Jurkat, Clone E6-1 (cell line): ENCODE data around the gene ANKRD42.
A peak's percentile ranks its signal among the peaks of the same experiment; 100 is the strongest.
"Not testable (repeated sequence)": the region's sequence is repeated elsewhere in the genome, so short reads cannot be mapped to it uniquely, and the experiment has no call there.

Source experiments
- DNase-seq: peaks from one replicate; pipeline ENCODE4 v3.0.0-alpha.2; 2011; ENCODE audit warnings: low read depth, low spot score
- H3K4me3 ChIP-seq: 2 replicates; pipeline ENCODE4 v1.5.1; 2011; ENCODE audit warnings: mild to moderate bottlenecking, low read length, control low read depth, moderate library complexity

The ANKRD42 gene

DNA sequence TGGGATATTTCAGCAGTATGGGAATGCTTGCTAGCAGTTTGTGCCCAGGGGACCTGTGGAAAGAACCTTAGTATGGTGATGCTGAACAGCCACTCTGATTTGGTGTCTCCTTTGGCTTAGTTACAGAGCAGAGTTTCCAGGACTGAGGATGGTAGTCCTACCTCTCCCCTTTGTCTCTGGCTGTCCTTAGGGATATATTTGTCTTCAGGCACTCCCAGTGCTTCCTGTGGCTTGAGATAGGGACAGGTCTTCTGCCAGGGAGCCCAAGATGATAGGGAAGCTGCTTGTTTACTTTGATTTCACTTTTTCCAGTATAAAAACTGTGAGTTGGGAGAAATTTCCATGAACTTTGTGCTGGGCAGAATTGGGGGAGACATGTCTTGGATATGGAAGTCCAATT lies 28.2 kb downstream of the ANKRD42 start:
- no peak overlapping the region for H3K4me3 ChIP-seq
- no peak for DNase-seq

DNA sequence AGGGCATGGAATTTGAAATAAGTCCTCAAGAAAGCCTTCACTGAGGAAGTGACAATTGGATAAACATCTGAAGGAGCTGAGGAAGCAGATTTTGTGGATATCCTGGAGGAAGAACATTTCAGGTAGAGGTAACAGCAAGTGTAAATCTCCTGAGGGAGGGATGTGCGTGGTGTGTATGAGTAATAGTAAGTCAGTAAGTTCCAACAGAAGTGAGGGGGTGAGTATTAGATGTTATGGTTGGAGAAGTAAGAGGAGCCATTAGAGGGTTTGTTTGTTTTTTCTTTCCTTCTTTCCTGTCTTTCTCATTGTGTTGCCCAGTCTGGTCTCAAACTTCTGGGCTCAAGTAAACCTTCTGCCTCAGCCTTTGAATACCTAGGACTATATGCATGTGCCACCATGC lies 29.0 kb downstream of the ANKRD42 start:
- DNase-seq: no peak
- H3K4me3 ChIP-seq: no peak overlapping the region

DNA sequence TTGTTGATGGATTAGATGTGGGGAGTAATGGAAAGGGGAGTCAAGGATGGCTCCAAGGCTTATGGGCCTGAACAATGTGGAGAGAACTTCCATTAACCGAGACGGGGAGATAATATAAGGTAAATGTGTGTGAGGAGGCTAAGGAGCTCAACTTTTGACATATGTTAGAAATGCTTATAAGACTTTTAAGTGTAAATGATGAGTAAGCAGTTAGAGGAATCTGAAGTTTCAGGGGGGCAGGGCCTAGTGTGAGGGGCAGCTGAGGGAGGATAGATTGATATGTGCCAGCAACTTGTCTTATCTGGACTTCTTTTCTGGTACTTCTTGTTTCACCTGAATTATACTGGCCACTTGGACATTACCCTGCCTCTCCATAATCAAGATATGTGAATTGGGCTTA lies 29.9 kb downstream of the ANKRD42 start:
- DNase-seq: no peak
- no peak overlapping the region for H3K4me3 ChIP-seq

DNA sequence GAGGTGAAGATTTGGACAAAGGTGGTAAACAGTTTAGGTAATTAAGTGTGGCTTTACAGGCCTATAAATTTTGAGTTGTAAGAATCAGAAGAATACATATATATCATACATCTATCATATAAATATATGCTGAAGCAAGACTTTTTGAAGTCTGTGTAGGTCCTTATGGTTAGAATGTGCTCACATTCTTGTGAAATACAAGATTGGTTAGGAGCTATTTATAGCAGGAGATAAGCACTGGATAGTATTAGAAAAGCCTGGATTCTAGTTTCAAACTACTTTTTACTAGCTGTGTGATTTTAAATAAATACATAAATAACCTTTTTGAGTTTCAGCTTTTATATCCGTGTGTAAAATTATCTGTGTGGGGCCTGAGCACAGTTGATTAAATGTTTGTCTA lies 42.3 kb downstream of the ANKRD42 start:
- no peak for DNase-seq
- no peak overlapping the region for H3K4me3 ChIP-seq

DNA sequence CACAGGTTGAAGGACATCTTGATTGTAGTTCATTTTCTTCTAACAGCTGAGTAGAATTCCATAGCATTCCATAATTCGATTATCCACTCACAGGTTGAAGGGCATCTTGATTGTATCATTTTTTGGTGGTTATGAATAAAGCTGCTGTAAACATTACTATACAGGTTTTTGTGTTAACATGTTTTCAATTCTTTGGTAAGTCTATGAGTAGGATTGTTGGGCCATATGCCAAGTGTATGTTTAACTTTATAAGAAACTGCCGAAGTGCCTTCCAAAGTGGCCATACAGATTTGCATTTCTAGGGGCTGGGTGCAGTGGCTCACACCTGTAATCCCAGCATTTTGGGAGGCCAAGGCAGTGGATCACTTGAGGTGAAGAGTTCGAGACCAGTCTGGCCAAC lies 44.6 kb downstream of the ANKRD42 start:
- no peak overlapping the region for H3K4me3 ChIP-seq
- DNase-seq: no peak

DNA sequence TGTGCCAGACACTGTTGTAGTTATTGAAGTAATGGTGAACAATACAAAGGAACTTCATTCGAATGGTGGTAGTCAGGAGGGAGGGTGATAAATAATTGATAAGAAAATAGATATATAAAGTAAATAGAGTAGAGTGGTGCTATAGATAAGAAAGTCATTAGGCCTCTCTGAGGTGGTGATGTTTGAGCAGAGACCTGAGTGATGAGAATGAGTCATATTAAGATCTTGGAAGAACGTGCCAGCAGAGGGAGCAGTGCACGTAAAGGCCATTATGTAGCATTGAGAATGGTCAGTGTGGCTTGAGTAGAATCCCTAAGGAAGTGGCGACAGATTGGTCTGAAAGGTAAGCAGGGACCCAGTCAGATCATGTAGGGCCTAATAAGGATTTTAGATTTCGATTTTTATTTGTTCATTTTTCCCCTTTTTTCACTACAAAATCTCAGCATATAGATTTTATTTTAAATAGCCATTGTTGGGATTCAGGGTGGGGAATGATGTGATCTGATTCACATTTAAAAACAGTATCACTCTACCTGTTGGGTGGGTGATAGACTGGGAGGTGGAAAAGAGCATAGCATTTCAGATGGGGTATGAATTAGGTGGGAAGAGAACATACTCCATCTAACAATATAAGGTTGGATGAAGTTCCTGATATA lies 47.9 kb downstream of the ANKRD42 start:
- peak; percentile 7 for DNase-seq
- no peak overlapping the region for H3K4me3 ChIP-seq

DNA sequence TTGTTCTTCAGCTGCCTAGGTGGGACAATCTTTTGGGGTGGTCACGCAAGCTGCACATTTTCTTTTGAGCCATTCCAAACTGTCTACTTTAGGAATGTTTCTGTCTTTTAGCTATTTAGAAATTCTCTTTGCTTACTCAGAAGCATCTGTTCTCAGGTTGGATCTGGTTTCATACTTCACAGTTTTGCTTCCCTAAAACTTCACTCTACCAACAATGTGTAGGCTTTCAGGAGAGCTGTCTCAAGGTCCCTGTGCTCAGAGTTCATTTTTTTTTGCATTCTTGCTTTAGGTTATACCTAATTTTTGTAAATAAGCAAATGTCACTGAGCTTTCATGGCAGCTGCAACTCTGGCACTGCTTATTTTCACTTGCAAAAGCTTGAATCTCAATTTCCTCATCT lies 55.9 kb downstream of the ANKRD42 start:
- DNase-seq: no peak
- H3K4me3 ChIP-seq: no peak overlapping the region

DNA sequence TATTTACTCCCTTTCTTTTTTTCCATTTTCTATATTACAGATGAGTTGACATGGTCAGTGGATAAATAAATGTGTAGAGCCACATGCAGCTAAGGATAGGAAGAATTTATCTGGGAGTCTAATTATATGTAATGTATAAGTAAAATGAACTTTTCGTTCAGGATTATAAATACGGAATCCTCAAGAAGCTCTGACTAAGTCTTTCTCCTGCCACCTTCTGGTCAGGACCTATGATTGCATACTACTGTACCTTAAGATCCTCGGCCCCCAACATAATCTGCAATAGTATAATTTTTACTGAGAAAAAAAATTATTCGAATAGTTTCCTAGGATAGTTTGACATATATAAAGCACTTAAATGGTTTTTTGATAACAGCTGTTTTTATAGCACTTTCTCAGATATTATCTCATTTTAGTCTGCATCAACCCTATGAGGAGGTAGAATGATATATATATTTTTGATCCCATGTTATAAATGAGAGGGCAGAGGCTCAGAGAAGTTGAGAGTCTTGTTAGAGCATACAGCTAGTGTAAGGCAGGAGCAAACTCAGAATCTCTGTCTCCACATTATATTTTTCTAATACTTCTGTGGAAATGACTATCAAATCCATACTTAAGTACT lies 56.6 kb downstream of the ANKRD42 start:
- DNase-seq: peak; percentile 41
- no peak overlapping the region for H3K4me3 ChIP-seq

DNA sequence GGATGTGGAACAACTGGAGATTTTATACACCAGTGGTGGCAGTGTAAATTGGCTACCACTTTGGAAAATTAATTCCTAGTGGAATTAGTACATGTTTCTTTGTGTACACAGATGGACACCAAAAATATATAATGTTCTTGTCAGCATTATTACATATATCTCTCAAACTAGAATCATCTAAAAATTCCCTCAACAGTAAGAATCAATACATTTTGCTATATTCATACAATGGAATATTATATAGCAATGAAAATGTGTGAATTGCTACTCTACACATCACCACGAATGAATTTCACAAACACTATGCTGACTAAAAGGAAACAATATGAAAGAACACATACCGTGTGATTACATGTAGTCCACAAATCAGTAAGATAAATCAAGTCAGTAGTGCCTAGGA lies 58.8 kb downstream of the ANKRD42 start:
- no peak overlapping the region for H3K4me3 ChIP-seq
- no peak for DNase-seq

DNA sequence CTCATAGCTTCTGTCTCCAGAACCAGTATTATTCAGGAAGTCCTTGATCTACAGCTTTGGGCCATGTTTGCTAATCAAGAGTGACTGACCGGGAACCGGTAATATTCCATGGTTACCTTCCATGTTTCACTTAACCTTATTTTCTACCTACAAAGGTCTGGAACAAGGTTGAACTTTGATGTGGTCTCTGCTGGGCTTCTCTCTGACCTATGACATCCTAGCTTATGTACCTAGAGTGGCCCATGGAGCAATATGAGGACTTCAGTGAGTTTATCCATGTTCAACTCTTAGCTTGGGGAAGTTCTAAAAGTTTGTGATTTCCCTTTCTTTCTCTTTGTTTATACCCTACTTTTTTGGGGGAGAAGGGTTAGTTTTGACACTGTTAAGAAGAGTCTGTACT lies 59.4 kb downstream of the ANKRD42 start:
- H3K4me3 ChIP-seq: no peak overlapping the region
- no peak for DNase-seq

DNA sequence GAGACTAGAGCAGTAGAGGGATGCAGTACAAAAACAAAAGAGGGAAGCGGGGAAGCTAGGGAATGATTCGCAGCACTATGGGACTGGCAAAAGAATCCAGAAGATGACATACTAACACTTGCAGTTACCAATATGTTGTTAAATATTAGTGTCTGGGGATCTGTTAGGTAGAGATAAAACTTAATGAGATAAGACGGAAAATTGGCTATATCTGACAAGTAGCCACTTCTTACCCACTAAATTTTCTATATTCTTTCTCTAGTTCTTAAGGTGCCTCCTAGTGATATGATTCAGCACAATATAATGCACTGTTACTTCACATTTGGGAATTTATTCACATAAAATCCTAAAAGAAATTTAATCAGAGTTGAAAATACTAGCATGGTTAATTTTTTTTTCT lies 61.9 kb downstream of the ANKRD42 start:
- H3K4me3 ChIP-seq: no peak overlapping the region

DNA sequence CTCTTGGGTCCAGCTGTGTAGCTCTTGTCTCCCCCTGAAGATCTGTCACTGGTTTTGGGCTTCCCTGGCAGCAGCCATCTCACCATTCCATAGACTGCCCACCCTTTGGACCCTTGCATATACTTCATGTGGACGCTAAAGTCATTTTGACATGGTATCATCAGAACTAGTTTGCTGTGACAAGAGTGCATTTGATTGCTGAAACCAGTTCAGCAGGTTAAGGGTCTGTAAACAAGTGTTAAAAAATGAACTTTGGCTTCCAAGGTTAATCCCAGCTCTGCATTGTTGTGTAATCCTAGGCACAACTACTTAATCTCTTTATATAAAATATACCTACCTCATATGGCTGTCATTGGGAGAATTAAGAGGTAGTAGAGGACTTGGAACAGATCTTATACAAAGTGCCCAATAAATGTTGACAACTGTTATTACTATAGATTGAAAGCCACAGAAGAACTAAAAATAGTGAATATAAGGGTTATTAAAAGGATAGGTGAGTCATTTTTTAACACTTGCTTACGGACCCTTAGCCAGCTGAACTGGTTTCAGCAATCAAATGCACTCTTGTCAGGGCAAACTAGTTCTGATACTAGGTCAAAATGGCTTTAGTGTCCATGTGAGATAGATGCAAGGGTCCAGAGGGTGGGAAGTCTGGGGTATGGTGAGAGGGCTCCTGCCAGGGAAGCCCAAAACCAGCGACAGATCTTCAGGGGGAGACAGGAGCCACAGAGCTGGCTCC lies 63.3 kb downstream of the ANKRD42 start:
- DNase-seq: no peak
- H3K4me3 ChIP-seq: no peak overlapping the region

More for the DNA sequence above, 61.9 kb downstream of the ANKRD42 start:
- no peak for DNase-seq

DNA sequence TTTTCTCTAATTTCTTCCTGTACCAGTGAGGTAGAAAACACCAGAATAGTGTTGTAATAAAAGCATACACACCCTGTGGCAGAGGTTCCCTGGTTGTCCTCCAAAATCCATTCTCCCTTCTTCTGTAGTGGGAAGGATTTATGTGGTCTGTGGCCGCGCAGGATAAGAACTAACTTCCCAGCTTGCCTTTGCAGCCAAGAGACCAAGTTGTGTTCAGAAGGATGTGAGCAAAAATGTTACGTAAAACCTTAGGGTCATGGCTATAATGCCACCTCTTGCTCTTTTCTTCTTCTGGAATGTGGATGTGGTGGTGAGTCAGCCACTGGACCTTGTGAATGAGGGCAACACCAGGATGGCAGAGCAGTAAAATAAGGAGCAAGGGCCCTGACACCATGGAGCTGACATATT lies 64.3 kb downstream of the ANKRD42 start:
- no peak overlapping the region for H3K4me3 ChIP-seq
- DNase-seq: no peak

DNA sequence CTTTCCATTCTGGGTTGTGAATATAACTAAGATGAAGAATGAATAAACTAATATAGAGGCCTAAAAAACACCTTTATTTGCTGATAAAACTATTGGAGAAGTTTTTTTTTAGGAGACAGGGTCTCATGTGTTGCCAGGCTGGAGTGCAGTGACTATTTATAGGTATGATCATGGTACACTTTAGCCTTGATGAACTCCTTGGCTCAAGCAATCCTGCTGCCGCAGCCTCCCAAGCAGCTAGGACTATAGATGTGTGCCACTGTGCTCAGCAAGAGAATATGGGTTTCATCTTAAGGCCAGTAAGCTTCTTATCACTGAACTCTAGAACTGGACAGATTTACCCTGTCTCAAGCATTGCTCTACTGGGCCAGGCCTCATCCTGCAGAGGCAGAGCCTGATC lies 66.0 kb downstream of the ANKRD42 start:
- DNase-seq: no peak
- no peak overlapping the region for H3K4me3 ChIP-seq

DNA sequence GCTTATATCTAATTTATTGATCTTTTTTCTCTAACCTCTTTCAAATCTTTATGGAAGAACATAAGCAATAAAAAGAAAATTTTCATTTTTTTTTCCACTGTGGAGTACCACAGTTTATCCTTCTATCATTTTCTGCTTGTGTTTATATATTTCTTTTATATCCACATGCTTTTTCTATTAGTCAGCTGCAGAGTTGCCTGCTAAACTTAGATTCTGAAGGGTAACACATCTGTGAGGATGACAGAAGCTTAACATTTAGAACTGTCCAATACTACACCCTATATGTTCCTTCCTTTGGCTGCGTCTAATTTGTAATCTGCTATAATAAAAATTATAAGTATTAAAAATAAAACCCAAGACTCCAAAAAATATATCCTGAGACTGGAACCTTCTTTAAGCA lies 71.8 kb downstream of the ANKRD42 start:
- DNase-seq: no peak
- no peak overlapping the region for H3K4me3 ChIP-seq

DNA sequence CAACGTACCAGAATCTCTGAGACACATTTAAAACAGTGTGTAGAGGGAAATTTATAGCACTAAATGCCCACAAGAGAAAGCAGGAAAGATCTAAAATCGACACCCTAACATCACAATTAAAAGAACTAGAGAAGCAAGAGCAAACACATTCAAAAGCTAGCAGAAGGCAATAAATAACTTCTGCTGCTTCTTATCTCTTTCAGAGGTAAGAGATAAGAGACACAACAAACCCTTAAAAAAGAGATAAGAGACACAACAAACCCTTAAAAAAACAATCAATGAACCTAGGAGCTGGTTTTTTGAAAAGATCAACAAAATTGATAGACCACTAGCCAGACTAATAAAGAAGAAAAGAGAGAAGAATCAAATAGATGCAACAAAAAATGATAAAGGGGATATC lies 75.6 kb downstream of the ANKRD42 start:
- DNase-seq: not testable (repeated sequence)

DNA sequence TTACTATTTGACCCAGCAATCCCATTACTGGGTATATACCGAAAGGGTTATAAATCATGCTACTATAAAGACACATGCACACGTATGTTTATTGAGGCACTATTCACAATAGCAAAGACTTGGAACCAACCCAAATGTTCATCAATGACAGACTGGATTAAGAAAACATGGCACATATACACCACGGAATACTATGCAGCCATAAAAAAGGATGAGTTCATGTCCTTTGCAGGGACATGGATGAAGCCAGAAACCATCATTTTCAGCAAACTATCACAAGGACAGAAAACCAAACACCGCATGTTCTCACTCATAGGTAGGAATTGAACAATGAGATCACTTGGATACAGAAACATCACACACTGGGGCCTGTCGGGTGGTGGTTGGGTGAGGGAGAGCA lies 78.2 kb downstream of the ANKRD42 start:
- DNase-seq, H3K4me3 ChIP-seq: not testable (repeated sequence)

More for the DNA sequence above, 75.6 kb downstream of the ANKRD42 start:
- not testable (repeated sequence) for H3K4me3 ChIP-seq

DNA sequence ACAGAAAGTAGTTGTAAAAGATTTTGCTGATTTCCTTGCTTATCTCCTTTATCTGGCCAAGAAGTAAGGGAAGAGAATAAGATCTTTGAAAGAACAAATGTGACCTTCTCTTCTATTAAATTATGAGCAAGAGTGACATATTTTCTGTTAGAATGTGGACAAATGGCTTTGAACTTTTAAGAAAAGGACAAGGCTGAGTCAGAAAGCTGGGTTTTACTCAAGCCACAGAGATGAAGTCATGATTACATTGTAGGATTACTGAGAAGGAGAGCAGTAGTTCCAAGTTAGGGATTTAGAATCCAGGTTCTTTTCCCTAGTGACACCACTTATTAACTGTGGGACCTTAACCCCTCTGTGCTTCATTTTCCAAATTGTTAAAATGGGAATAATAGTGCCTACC lies 79.1 kb downstream of the ANKRD42 start:
- no peak for DNase-seq
- H3K4me3 ChIP-seq: no peak overlapping the region

DNA sequence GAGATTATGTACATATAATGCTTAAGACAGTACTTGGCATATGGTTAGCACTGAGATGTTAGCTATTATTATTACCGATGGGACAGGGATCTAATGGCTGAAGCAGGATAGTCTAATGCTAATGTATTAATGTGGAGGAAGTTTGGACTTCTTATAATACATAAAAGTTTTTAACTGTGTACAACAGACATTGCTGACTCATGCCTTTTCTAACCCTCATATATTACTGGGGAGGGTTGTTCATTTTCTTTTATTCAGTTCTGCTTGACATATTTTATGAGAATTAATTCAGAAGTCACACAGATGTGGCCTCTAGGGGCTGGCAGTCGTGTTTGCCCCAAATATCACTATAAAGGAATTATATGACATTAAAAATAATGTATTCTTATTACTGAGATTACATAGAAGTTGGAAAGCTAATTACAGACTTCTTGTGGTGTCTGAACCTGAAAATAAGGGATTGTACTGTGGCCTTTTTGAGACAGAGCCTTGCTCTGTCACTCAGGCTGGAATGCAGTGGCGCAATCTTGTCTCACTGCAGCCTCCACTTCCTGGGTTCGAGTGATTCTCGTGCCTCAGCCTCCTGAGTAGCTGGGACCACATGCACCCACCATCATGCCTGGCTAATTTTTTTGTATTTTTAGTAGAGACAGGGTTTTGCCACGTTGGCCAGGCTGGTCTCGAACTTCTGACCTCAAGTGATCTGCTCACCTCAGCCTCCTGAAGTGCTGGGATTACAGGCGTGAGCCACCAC lies 82.6 kb downstream of the ANKRD42 start:
- DNase-seq: no peak
- no peak overlapping the region for H3K4me3 ChIP-seq

DNA sequence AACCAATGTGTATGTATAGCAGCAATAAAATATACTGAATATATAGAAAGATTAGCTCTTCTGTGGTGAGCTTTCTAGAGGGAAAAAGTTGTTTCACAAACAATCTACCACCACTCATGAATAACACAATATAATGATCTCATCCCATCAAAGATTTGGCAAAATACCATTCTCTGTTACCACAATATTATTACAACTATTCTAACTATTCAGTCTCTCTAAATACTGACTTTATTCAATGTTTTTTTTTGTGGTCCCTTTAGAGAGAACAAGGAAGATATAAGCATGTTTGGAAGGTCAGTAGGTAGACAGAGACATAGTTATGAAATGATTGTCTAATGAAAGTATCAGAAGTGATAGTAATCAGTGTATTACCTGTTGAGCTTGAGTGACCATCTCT lies 84.8 kb downstream of the ANKRD42 start:
- DNase-seq: no peak
- no peak overlapping the region for H3K4me3 ChIP-seq
